Stimulated activated CD4-positive, alpha-beta T cell treated with anti-CD3 and anti-CD28 coated beads, TNF-alpha, amount 100 ng/mL, for 48 hours (primary cell): ENCODE results near the gene S100A3.

ENCODE experiments used
- DNase-seq, 3 donors: peaks; one replicate each; pipeline ENCODE4 v3.0.0-alpha.2; 2020; ENCODE audit warnings: low read depth in 3 of 3

The S100A3 gene

GRCh38 chr1:153547560-153548551 is 1.2 kb downstream of the S100A3 start:
- no peak for DNase-seq

GRCh38 chr1:153546796-153547559 is 2.1 kb downstream of the S100A3 start:
- no peak for DNase-seq

GRCh38 chr1:153546371-153546770 is 2.7 kb downstream of the S100A3 start:
- DNase-seq: no peak

GRCh38 chr1:153545067-153546055 is 3.7 kb downstream of the S100A3 start, which contains the start of gene S100A4:
S100A4 (minus strand) TSS chr1:153545806; CDS start chr1:153544794, 1,012 bp downstream.
- peak; percentile 87 to 95 (median 88) for DNase-seq

- no peak for DNase-seq
Observed at GRCh38 chr1:153544453-153545066, 4.5 kb downstream of the S100A3 start.

- no peak for DNase-seq
Observed at GRCh38 chr1:153543736-153544135, 5.3 kb downstream of the S100A3 start.

- DNase-seq: no peak
Observed at GRCh38 chr1:153542956-153543711, 5.9 kb downstream of the S100A3 start.

- DNase-seq: no peak
Observed at GRCh38 chr1:153541641-153542590, 7.1 kb downstream of the S100A3 start.

- peak in 1 of 3 donors; percentile 38 for DNase-seq
Observed at GRCh38 chr1:153540394-153541361, 8.4 kb downstream of the S100A3 start, which contains the start of gene S100A5. S100A5 (minus strand) TSS chr1:153540934; CDS start chr1:153540191, 743 bp downstream.

- no peak for DNase-seq
Observed at GRCh38 chr1:153539395-153540093, 9.5 kb downstream of the S100A3 start.

- DNase-seq: no peak
Observed at GRCh38 chr1:153538315-153538821, 10.7 kb downstream of the S100A3 start.

GRCh38 chr1:153537376-153537730 is 11.7 kb downstream of the S100A3 start:
- no peak for DNase-seq

- DNase-seq: no peak
Observed at GRCh38 chr1:153536671-153537375, 12.2 kb downstream of the S100A3 start.

GRCh38 chr1:153536012-153536670 is 12.9 kb downstream of the S100A3 start:
- peak; percentile 54 to 74 (median 67) for DNase-seq

- DNase-seq: no peak
Observed at GRCh38 chr1:153535242-153536011, 13.6 kb downstream of the S100A3 start, which contains the start of gene S100A6. S100A6 (minus strand) TSS chr1:153535991; CDS start chr1:153535339, 652 bp downstream.
